Smooth muscle cell (in vitro differentiated cells): ENCODE results near the gene SPPL2A. TPM values are rescaled to one million over a fixed set of nuclear protein-coding genes. Genes with fewer than 3 reads are reported as not detected.

Experiments used
- DNase-seq: peaks from one replicate; lab custom pipeline; 2025; ENCODE audit not compliant: unreplicated experiment; lab: John Stamatoyannopoulos, UW
- H2AFZ ChIP-seq: fragments of 200-600 bp; sonication (generic); 2 replicates; pipeline ENCODE4 v1.6.0; 2016; ENCODE audit warnings: antibody characterized with exemption, low read depth, mild to moderate bottlenecking
- H3F3A ChIP-seq: fragments of 200-600 bp; sonication (generic); 2 replicates; pipeline ENCODE4 v1.6.0; 2017; ENCODE audit warnings: antibody characterized with exemption, low read depth
- H3K27ac ChIP-seq: fragments of 200-600 bp; sonication (generic); 2 replicates; pipeline ENCODE4 v1.5.1; 2016; ENCODE audit warnings: low read depth, mild to moderate bottlenecking
- H3K27me3 ChIP-seq: fragments of 200-600 bp; sonication (generic); 2 replicates; pipeline ENCODE4 v1.6.1; 2016; ENCODE audit warnings: low read depth, mild to moderate bottlenecking
- H3K36me3 ChIP-seq: fragments of 200-600 bp; sonication (generic); 2 replicates; pipeline ENCODE4 v1.5.1; 2016; ENCODE audit warnings: low read depth
- H3K4me1 ChIP-seq: fragments of 200-600 bp; sonication (generic); 2 replicates; pipeline ENCODE4 v1.5.1; 2016; ENCODE audit warnings: low read depth
- H3K4me2 ChIP-seq: fragments of 200-600 bp; sonication (generic); 2 replicates; pipeline ENCODE4 v1.6.0; 2016; ENCODE audit warnings: mild to moderate bottlenecking
- H3K4me3 ChIP-seq: fragments of 200-600 bp; sonication (generic); 2 replicates; pipeline ENCODE4 v1.5.1; 2016; ENCODE audit warnings: mild to moderate bottlenecking
- H3K79me2 ChIP-seq: fragments of 200-600 bp; sonication (generic); 2 replicates; pipeline ENCODE4 v1.6.0; 2016; ENCODE audit warnings: low read depth, mild to moderate bottlenecking
- H3K9ac ChIP-seq: fragments of 200-600 bp; sonication (generic); 2 replicates; pipeline ENCODE4 v1.6.0; 2016; ENCODE audit warnings: low read depth
- H3K9me3 ChIP-seq: fragments of 200-600 bp; sonication (generic); replicated peaks from 2 replicates; pipeline ENCODE4 v1.5.1; 2016; ENCODE audit warnings: low read depth
- H4K20me1 ChIP-seq: fragments of 200-600 bp; sonication (generic); 2 replicates; pipeline ENCODE4 v1.6.0; 2016; ENCODE audit warnings: low read depth
- CTCF ChIP-seq: fragments of 200-600 bp; sonication (generic); IDR thresholded peaks from 2 replicates; pipeline ENCODE4 v1.5.1; 2017; ENCODE audit warnings: borderline replicate concordance, mild to moderate bottlenecking, antibody characterized with exemption; ENCODE audit not compliant: insufficient read depth, poor library complexity, severe bottlenecking
- WGBS: methylation state at CpG from one replicate; pipeline ENCODE4 v1.1.7; 2016; ENCODE audit warnings: low lambda C conversion rate; 5-methylcytosine and 5-hydroxymethylcytosine counted together
- polyA plus RNA-seq: library from polyadenylated mRNA; unstranded; fragments of >200 nt; fragmentation: Nextera tagmentation; extraction: Ambion mirVana; gene quantifications from 2 replicates; pipeline ENCODE4 v1.2.1, GENCODE V29; 2016
- total RNA-seq: library from RNA; depleted of rRNA; stranded (reverse); fragments of >200 nt; gene quantifications from 2 replicates; pipeline ENCODE4 v1.2.3, GENCODE V29; 2014

Gene SPPL2A
- total and polyA plus RNA-seq, 2 experiments from 2014 or later, result 62.2 to 265 TPM

GRCh38 chr15:50774450-50774849 lies 8.9 kb upstream of the SPPL2A start:
- no peaks in the 10 kb centered on the region for H3K79me2 ChIP-seq
- H3K4me1 ChIP-seq, result no peaks in the 10 kb centered on the region
- no peak for TF ChIP-seq CTCF
- H2AFZ ChIP-seq, result no peak overlapping the region
- H3K9ac ChIP-seq, result no peak overlapping the region
- H4K20me1 ChIP-seq, result no peaks in the 10 kb centered on the region
- no peak for DNase-seq
- 87% methylated on average over 2 of the region's 2 CpGs for WGBS
- no peaks in the 10 kb centered on the region for H3F3A ChIP-seq
- no peaks in the 10 kb centered on the region for H3K9me3 ChIP-seq
- no peak overlapping the region for H3K4me2 ChIP-seq
- H3K27ac ChIP-seq, result no peak overlapping the region
- no peaks in the 10 kb centered on the region for H3K36me3 ChIP-seq
- H3K4me3 ChIP-seq, result no peak overlapping the region
- H3K27me3 ChIP-seq, result no peaks in the 10 kb centered on the region

- Histone ChIP-seq H3K9ac (no peak overlapping the region), H3K36me3 (no peaks in the 10 kb centered on the region), H3K4me3 (no peak overlapping the region), H3K4me2 (no peak overlapping the region), H3K9me3 (no peaks in the 10 kb centered on the region), H3K27ac (no peak overlapping the region), H4K20me1 (no peaks in the 10 kb centered on the region), H3F3A (no peaks in the 10 kb centered on the region), H3K4me1 (no peaks in the 10 kb centered on the region), H3K79me2 (no peaks in the 10 kb centered on the region), H2AFZ (no peak overlapping the region), H3K27me3 (no peaks in the 10 kb centered on the region)
- WGBS, result 95% methylated on average over 3 of the region's 3 CpGs
- DNase-seq, result no peak
- TF ChIP-seq CTCF, result no peak
Measured at GRCh38 chr15:50773389-50773788, 7.9 kb upstream of the SPPL2A start.

GRCh38 chr15:50767332-50767861 lies 1.9 kb upstream of the SPPL2A start:
- Histone ChIP-seq H2AFZ (no peak overlapping the region), H3K27me3 (no peaks in the 10 kb centered on the region), H3K9me3 (no peaks in the 10 kb centered on the region), H3K4me1 (no peaks in the 10 kb centered on the region), H4K20me1 (peaks cover under 1% of the 10 kb centered on the region), H3K9ac (no peak overlapping the region), H3K4me2 (no peak overlapping the region), H3K4me3 (no peak overlapping the region), H3K36me3 (no peaks in the 10 kb centered on the region), H3K79me2 (peaks cover 23% of the 10 kb centered on the region), H3K27ac (no peak overlapping the region), H3F3A (peaks cover 6% of the 10 kb centered on the region)
- 90% methylated on average over 2 of the region's 2 CpGs for WGBS
- no peak for DNase-seq
- TF ChIP-seq CTCF, result no peak
